Progenitor cell of endocrine pancreas (in vitro differentiated cells): ENCODE data around the gene NAGPA. TPM values are rescaled to one million over a fixed set of nuclear protein-coding genes. Genes with fewer than 3 reads are reported as not detected.

Source experiments
- DNase-seq: peaks from one replicate; pipeline ENCODE4 v3.0.0; 2021; ENCODE audit warnings: low spot score; ENCODE audit not compliant: unreplicated experiment
- H3K27ac Mint-ChIP-seq: 2 replicates; pipeline ENCODE4 v1.8.0; 2021; ENCODE audit warnings: mild to moderate bottlenecking, moderate library complexity, mixed read lengths
- H3K27me3 Mint-ChIP-seq: 2 replicates; pipeline ENCODE4 v1.8.0; 2021; ENCODE audit warnings: mixed read lengths
- H3K36me3 Mint-ChIP-seq: 2 replicates; pipeline ENCODE4 v1.8.0; 2022; ENCODE audit warnings: mixed read lengths; ENCODE audit not compliant: insufficient read depth
- H3K4me1 Mint-ChIP-seq: 2 replicates; pipeline ENCODE4 v1.8.0; 2021; ENCODE audit warnings: low read depth, mixed read lengths
- H3K4me3 Mint-ChIP-seq: 2 replicates; pipeline ENCODE4 v1.8.0; 2021; ENCODE audit warnings: low read depth, mild to moderate bottlenecking, moderate library complexity, mixed read lengths
- H3K9me3 Mint-ChIP-seq: 2 replicates; pipeline ENCODE4 v1.8.0; 2021; ENCODE audit warnings: low read depth, mixed read lengths
- total RNA-seq: library from RNA; stranded (reverse); gene quantifications from 2 replicates; pipeline ENCODE4 v1.2.1, GENCODE V29; 2021
- TF ChIP-seq, protein P1 (sequence below): fragments of 200-600 bp; sonication (generic); IDR thresholded peaks from one replicate; pipeline ENCODE4 v1.5.0; 2021; ENCODE audit warnings: antibody characterized with exemption, mild to moderate bottlenecking; ENCODE audit not compliant: unreplicated experiment

The NAGPA gene
- total RNA-seq, 1 donor from 2014 or later: 29.2 TPM

- Mint-ChIP-seq H3K27me3 (no peaks in the 10 kb centered on the region), H3K4me1 (peaks cover 26% of the 10 kb centered on the region), H3K36me3 (no peaks in the 10 kb centered on the region), H3K4me3 (no peak overlapping the region), H3K9me3 (no peaks in the 10 kb centered on the region), H3K27ac (no peak overlapping the region)
- DNase-seq: no peak
- TF ChIP-seq, protein P1, sequence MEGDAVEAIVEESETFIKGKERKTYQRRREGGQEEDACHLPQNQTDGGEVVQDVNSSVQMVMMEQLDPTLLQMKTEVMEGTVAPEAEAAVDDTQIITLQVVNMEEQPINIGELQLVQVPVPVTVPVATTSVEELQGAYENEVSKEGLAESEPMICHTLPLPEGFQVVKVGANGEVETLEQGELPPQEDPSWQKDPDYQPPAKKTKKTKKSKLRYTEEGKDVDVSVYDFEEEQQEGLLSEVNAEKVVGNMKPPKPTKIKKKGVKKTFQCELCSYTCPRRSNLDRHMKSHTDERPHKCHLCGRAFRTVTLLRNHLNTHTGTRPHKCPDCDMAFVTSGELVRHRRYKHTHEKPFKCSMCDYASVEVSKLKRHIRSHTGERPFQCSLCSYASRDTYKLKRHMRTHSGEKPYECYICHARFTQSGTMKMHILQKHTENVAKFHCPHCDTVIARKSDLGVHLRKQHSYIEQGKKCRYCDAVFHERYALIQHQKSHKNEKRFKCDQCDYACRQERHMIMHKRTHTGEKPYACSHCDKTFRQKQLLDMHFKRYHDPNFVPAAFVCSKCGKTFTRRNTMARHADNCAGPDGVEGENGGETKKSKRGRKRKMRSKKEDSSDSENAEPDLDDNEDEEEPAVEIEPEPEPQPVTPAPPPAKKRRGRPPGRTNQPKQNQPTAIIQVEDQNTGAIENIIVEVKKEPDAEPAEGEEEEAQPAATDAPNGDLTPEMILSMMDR: no peak
These were observed 6.7 kb upstream of the NAGPA start for GRCh38 chr16:5040451-5040850.

DNA sequence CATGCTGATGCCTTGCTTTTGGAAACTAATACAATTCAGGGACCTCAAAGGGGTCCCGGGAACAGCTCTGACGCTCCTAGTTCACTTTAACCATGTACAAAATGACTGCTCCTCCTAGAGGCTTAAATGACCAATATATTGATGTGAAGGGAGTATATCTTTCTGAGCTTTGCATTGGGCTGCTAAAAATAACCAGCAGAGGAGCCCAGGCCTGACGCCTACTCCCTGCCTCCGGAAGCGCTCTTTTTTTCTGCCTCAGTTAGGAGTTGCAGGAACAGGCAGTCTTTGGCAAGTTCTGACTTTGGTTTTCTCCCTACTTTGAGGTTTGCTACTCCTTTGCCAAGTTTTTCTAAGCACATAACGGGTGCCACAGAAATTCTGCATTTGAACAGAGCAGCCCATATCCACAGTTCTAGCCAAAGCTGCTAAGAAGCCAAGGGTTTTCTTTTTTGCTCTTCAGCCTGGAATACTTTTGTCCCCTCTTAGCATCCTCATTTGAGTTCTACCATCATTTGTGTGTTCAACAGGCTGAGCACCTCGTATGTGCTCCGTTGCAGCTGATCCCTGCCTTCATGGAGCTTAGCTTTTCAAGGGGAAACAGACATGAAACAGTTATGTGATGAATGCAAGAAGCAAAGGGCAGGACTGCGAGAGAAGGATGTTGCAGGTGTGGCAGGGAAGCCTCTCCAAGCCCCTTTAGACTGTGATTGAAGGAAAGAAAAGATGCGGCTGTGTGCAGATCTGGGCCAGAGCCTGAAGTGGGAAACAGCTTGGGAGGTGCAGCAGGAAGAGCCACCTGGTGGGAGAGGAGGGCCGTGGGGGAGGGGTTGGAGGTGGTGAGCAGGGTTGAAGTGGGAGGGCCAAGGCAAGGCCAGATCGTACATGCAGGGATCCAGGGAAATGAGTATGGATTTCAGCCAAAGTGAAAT is 2.8 kb upstream of the NAGPA start:
- peak overlapping the region; percentile 95 for H3K27ac Mint-ChIP-seq
- H3K4me1 Mint-ChIP-seq: peaks cover 45% of the 10 kb centered on the region
- no peaks in the 10 kb centered on the region for H3K36me3 Mint-ChIP-seq
- DNase-seq: no peak
- TF ChIP-seq, protein P1: no peak
- no peaks in the 10 kb centered on the region for H3K27me3 Mint-ChIP-seq
- no peaks in the 10 kb centered on the region for H3K9me3 Mint-ChIP-seq
- H3K4me3 Mint-ChIP-seq: peak overlapping the region; percentile 85

GRCh38 chr16:5035909-5036227 is 2.1 kb upstream of the NAGPA start:
- Mint-ChIP-seq H3K27ac (peak overlapping the region; percentile 95), H3K36me3 (no peaks in the 10 kb centered on the region), H3K27me3 (no peaks in the 10 kb centered on the region), H3K4me1 (peaks cover 43% of the 10 kb centered on the region), H3K4me3 (peak overlapping the region; percentile 85), H3K9me3 (no peaks in the 10 kb centered on the region)
- TF ChIP-seq, protein P1: no peak
- no peak for DNase-seq

- no peak for DNase-seq
- Mint-ChIP-seq H3K27me3 (no peaks in the 10 kb centered on the region), H3K27ac (peak overlapping the region; percentile 95), H3K9me3 (no peaks in the 10 kb centered on the region), H3K4me3 (peak overlapping the region; percentile 85), H3K4me1 (peaks cover 41% of the 10 kb centered on the region), H3K36me3 (peaks cover under 1% of the 10 kb centered on the region)
- TF ChIP-seq, protein P1: no peak
These were observed 410 bp upstream of the NAGPA start for GRCh38 chr16:5034167-5034523.

DNA sequence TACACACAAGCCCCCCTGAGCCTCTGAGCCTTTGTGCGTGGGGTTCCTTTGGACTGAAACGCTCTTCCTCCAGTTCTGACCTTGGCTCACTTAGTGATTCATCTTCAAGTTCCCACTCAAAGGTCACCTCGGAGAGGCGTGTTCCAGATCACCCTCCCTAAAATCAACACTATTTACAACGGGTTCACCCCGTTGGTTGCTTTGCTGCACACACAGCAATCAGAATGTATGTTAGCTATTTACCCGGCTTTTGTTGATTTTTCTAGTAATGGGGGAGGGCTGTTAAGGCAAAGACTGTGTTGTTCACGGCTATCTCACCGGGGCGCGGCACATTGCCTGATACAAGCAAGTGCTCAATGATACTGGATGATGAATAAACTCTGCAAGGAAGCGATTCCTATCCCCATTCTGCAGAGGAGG is 977 bp downstream of the NAGPA start:
- Mint-ChIP-seq H3K27ac (peak overlapping the region; percentile 93), H3K9me3 (no peaks in the 10 kb centered on the region), H3K36me3 (peaks cover 3% of the 10 kb centered on the region), H3K4me3 (peak overlapping the region; percentile 85), H3K4me1 (peaks cover 39% of the 10 kb centered on the region), H3K27me3 (no peaks in the 10 kb centered on the region)
- no peak for DNase-seq
- TF ChIP-seq, protein P1: no peak
